Fibroblast of villous mesenchyme (primary cell): ENCODE results near the gene SLIT1. TPM values are rescaled to one million over a fixed set of nuclear protein-coding genes. Genes with fewer than 3 reads are reported as not detected.

ENCODE experiments used
- DNase-seq: peaks from one replicate; pipeline ENCODE4 v3.0.0-alpha.2; 2010; ENCODE audit warnings: low read depth
- H3K4me3 ChIP-seq: 2 replicates; pipeline ENCODE4 v1.5.1; 2011; ENCODE audit warnings: low read depth, mild to moderate bottlenecking, low read length
- CTCF ChIP-seq: IDR thresholded peaks from 2 replicates; pipeline ENCODE4 v1.5.1; 2012; ENCODE audit warnings: low read depth, mild to moderate bottlenecking, low read length; ENCODE audit not compliant: insufficient read depth
- total RNA-seq: library from RNA; depleted of rRNA; stranded (reverse); fragments of >200 nt; gene quantifications from 2 replicates; pipeline ENCODE4 v1.2.3, GENCODE V29; 2012

SLIT1 gene
- total RNA-seq, 1 donor: not detected

GRCh38 chr10:97053276-97053675, 132.5 kb downstream of the SLIT1 start:
- no peak overlapping the region for H3K4me3 ChIP-seq
- TF ChIP-seq CTCF: no peak
- no peak for DNase-seq

DNA sequence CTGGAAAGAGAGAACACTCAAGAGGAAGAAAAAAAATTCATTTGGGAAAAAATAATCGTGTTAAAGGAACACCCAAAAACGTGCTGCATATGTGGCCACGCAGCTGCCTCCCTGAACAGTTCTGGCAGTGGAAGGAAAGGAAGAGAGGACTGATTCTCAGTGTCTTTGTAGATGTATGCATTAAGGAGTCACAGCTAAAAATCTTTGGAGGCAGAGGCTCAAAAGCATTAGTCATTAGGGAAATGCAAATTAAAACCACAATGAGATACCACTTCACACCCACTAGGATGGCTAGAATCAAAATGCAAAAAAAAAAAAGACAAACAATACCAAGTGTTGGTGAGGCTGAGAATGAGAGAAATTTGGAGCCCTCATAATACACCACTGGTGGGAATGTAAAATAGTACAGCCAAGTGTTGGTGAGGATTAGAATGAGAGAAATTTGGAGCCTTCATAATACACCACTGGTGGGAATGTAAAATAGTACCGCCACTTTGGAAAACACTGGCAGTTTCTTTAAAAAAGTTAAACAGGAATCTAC, 134.7 kb downstream of the SLIT1 start:
- no peak for DNase-seq
- no peak for TF ChIP-seq CTCF
- no peak overlapping the region for H3K4me3 ChIP-seq

DNA sequence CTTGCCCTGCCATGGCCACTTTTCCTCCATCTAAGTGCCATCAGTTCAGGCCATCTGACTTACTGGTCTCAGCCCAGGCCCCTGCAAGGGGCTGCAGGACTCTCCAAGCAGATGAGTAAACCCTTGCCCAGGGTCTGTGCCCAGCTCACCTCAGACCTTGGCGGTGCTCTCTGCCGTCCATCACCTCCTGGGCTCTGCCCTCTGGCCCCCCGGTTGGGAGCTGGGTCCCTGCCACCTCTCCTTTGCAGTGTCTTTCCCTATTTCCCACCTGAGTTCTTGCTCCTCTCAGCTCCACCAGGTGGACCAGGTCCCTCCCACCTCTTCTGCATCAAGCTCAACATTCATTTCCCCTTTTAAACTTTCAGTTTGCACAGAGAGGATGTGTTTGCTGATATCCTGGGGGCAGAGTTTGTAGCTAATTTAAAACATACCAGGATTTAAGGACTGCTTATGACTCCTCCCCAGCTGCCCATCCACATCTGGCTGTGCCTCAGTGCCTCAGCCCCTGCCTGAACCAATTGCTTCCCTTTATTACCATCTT, 135.5 kb downstream of the SLIT1 start:
- DNase-seq: no peak
- no peak for TF ChIP-seq CTCF
- no peak overlapping the region for H3K4me3 ChIP-seq

- DNase-seq: no peak
- TF ChIP-seq CTCF: no peak
- H3K4me3 ChIP-seq: no peak overlapping the region
Observed at GRCh38 chr10:97049670-97050069, 136.1 kb downstream of the SLIT1 start.

- no peak overlapping the region for H3K4me3 ChIP-seq
- no peak for DNase-seq
- no peak for TF ChIP-seq CTCF
Observed at GRCh38 chr10:97048649-97049427, 136.9 kb downstream of the SLIT1 start.

GRCh38 chr10:97047788-97048187, 138.0 kb downstream of the SLIT1 start:
- no peak for TF ChIP-seq CTCF
- no peak overlapping the region for H3K4me3 ChIP-seq
- no peak for DNase-seq
